ENCODE measurements around the gene NFKBIL1. TPM values are rescaled to one million over a fixed set of nuclear protein-coding genes. Genes with fewer than 3 reads are reported as not detected.

NFKBIL1 gene
- total RNA-seq, 3 donors from 2014 or later (not counting 1 experiment from before 2014, with no cell fraction given): 8.1 to 10.9 (median 10.7) TPM

- H3K4me1 Mint-ChIP-seq: peaks cover 47 to 55% of the 10 kb centered on the region in 2 donors
- Histone ChIP-seq H3K4me3 (ENCODE audit: low read length) (no peak overlapping the region), H3K9me3 (ENCODE audit: control insufficient read depth, insufficient read depth, low read length) (no peaks in the 10 kb centered on the region), H3K4me1 (ENCODE audit: control insufficient read depth, insufficient read depth, low read length) (peaks cover 66% of the 10 kb centered on the region), H3K36me3 (ENCODE audit: control insufficient read depth, insufficient read depth, low read length) (no peaks in the 10 kb centered on the region), H3K27me3 (ENCODE audit: control insufficient read depth, insufficient read depth, low read length) (no peaks in the 10 kb centered on the region), H3K27ac (ENCODE audit: low read length) (peak overlapping the region; percentile 90)
- WGBS (ENCODE audit: insufficient coverage): 65% methylated on average over 22 of the region's 24 CpGs
- H3K4me3 Mint-ChIP-seq: peak overlapping the region; percentile 82
- DNase-seq: no peak
- no peak for ATAC-seq
- peak overlapping the region; percentile 98 for H3K27ac Mint-ChIP-seq
- TF ChIP-seq CTCF (IDR thresholded peaks at IDR 0.05): no peak
- no peaks in the 10 kb centered on the region for H3K36me3 Mint-ChIP-seq
- intact Hi-C loops (cut with micrococcal nuclease): loop anchor here (2.0 to 5.0 kb wide), 2 partner anchors 15 to 105 kb away; partner anchors contain the start of genes C6orf47, GPANK1 and LTA
- no peaks in the 10 kb centered on the region for H3K9me3 Mint-ChIP-seq
- H3K27me3 Mint-ChIP-seq (ENCODE audit: low read depth in 2 of 2): no peaks in the 10 kb centered on the region
Observed at GRCh38 chr6:31557443-31558317, 10.3 kb downstream of the NFKBIL1 start.

- WGBS (ENCODE audit: insufficient coverage): 60% methylated on average over 8 of the region's 8 CpGs
- ATAC-seq: no peak
- Mint-ChIP-seq H3K4me1 (peaks cover 47 to 61% of the 10 kb centered on the region in 2 donors), H3K4me3 (peak overlapping the region; percentile 82), H3K27ac (peak overlapping the region; percentile 98), H3K9me3 (no peaks in the 10 kb centered on the region), H3K27me3 (ENCODE audit: low read depth in 2 of 2) (no peaks in the 10 kb centered on the region), H3K36me3 (no peaks in the 10 kb centered on the region)
- DNase-seq: no peak
- TF ChIP-seq CTCF (IDR thresholded peaks at IDR 0.05): no peak
- H3K27me3 ChIP-seq (ENCODE audit: control insufficient read depth, insufficient read depth, low read length): no peaks in the 10 kb centered on the region
- H3K36me3 ChIP-seq (ENCODE audit: control insufficient read depth, insufficient read depth, low read length): no peaks in the 10 kb centered on the region
- peak overlapping the region; percentile 4 for H3K4me3 ChIP-seq (ENCODE audit: low read length)
- H3K4me1 ChIP-seq (ENCODE audit: control insufficient read depth, insufficient read depth, low read length): peaks cover 69% of the 10 kb centered on the region
- peak overlapping the region; percentile 90 for H3K27ac ChIP-seq (ENCODE audit: low read length)
- intact Hi-C loops (cut with micrococcal nuclease): loop anchor here (2.0 to 5.0 kb wide), 2 partner anchors 15 to 104 kb away; partner anchors contain the start of genes C6orf47, GPANK1 and LTA
- H3K9me3 ChIP-seq (ENCODE audit: control insufficient read depth, insufficient read depth, low read length): no peaks in the 10 kb centered on the region
Observed at GRCh38 chr6:31558318-31558625, 10.9 kb downstream of the NFKBIL1 start.

GRCh38 chr6:31558631-31559500 lies 11.5 kb downstream of the NFKBIL1 start:
- DNase-seq (peak; percentile 71 to 86), ATAC-seq (peak; percentile 68 to 80 (median 70))
- peak overlapping the region; percentile 82 for H3K4me3 Mint-ChIP-seq

More at GRCh38 chr6:31558631-31559500, 11.5 kb downstream of the NFKBIL1 start:
- Mint-ChIP-seq H3K36me3 (no peaks in the 10 kb centered on the region), H3K9me3 (no peaks in the 10 kb centered on the region), H3K27me3 (ENCODE audit: low read depth in 2 of 2) (no peaks in the 10 kb centered on the region), H3K27ac (peak overlapping the region; percentile 98), H3K4me1 (peaks cover 47 to 61% of the 10 kb centered on the region in 2 donors)
- H3K27me3 ChIP-seq (ENCODE audit: control insufficient read depth, insufficient read depth, low read length): no peaks in the 10 kb centered on the region
- 3% methylated on average over 14 of the region's 14 CpGs for WGBS (ENCODE audit: insufficient coverage)
- no peaks in the 10 kb centered on the region for H3K36me3 ChIP-seq (ENCODE audit: control insufficient read depth, insufficient read depth, low read length)
- intact Hi-C loops (cut with micrococcal nuclease): loop anchor here (2.0 to 5.0 kb wide), 2 partner anchors 14 to 103 kb away; partner anchors contain the start of genes C6orf47, GPANK1 and LTA
- no peak for TF ChIP-seq CTCF (IDR thresholded peaks at IDR 0.05)
- peak overlapping the region; percentile 4 for H3K4me3 ChIP-seq (ENCODE audit: low read length)
- no peaks in the 10 kb centered on the region for H3K9me3 ChIP-seq (ENCODE audit: control insufficient read depth, insufficient read depth, low read length)
- H3K27ac ChIP-seq (ENCODE audit: low read length): peak overlapping the region; percentile 90
- peaks cover 69% of the 10 kb centered on the region for H3K4me1 ChIP-seq (ENCODE audit: control insufficient read depth, insufficient read depth, low read length)

Data from natural killer cell (primary cell).